IPS DF 4.7 (cell line): ENCODE measurements around the gene SMAP2.
"Not testable (repeated sequence)": the region's sequence is repeated elsewhere in the genome, so short reads cannot be mapped to it uniquely, and the experiment has no call there.

Source experiments
- DNase-seq: peaks from one replicate; pipeline ENCODE4 v3.0.0-alpha.2; 2013; ENCODE audit warnings: low spot score; ENCODE audit errors: extremely low read depth

The SMAP2 gene

DNA sequence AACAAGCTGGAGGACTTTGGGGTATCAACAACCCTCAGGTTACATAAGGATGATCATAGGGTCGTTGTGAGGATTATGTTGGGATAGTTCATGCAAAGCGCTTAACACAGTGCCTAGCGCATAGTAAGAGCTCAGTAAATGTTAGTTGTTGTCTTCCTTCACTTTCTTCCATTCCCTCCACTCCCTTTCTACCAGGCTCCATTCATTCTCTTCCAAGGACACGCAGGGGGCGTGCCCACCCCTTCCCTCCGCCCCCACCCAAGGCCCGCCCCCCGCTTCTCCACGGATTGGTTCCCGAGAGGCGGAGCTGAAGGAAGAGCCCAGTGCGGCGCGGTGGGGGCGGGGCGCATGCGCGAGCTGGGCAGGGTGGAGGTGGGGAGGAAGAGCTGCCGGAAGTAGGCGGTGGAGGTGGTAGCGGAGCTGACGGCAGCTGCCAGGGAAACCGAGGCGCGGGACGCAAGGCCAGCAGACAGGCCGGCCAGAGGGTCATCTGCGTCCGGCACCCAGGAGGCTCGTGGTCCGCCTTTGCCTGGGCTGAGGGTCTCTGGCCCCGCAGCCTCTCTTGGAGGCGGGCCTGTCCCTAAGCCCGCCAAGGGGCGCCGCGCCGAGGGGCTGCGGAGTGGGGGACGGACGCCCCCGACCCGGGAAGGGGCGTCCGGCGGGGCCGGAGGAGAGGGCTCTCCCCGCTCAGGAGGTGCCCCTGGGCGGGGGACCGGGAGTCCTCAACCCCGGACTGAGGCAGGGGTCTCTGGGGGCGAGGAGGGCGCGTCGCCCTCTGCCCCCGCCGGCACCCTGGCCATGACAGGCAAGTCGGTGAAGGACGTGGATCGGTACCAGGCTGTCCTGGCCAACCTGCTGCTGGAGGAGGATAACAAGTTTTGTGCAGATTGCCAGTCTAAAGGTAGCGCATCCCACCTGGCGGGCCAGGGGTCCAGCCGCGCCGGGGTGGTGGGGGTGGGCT, at the start of gene SMAP2:
Gene SMAP2, plus strand, starts transcription at position 405 of the 961 bp plus-strand sequence. Its CDS starts 394 bp downstream, at position 799.
- DNase-seq = peak; percentile 60

DNA sequence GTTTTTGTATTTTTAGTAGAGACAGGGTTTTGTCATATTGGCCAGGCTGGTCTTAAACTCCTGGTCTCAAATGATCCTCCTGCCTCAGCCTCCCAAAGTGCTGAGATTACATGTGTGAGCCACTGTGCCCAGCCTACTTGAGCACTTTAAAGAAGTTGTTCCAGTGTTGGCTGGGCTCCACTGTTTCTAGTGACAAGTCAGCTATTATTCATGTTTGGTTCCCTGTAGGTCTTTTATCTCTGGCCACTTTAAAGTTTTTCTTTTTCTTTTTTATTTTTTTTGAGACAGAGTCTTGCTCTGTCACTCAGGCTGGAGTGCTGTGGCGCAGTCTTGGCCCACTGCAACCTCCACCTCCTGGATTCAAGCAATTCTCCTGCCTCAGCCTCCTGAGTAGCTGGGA, 42.1 kb upstream of the SMAP2 start:
- DNase-seq = not testable (repeated sequence)

DNA sequence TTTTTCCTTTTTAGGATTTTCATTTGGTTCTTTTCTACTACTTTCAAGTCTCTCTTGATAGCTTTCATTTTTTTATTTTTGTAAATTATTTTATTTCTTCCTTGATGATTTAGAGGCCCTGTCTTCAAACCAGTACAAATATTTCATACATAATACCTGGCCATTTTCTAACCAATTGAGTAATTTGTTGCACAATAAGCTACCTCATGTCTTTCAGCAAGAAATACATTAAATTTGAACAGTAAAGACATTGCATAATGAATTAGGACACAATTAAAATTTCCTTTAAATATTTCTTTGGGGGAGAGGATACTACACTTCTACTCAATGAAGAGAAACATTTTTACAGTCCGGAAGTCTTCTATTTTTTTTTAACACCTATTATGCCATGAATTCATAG, 40.8 kb upstream of the SMAP2 start:
- no peak for DNase-seq

DNA sequence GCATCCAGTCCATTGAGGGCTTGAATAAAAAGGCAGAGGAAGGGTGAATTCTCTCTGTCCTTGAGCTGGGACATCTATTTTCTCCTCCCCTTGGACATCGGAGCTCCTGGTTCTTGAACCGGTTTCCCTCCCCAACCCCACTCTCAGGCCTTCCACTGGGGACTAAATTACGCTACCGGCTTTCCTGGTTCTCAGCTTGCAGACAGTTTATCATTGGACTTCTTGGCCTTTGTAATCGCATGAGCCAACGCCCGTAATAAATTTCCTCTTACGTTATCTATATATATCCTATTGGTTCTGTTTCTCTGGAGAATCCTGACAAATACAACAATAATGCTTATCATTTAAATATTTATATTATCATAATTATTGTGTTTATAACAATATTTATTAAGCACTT, 36.1 kb upstream of the SMAP2 start:
- DNase-seq = no peak

DNA sequence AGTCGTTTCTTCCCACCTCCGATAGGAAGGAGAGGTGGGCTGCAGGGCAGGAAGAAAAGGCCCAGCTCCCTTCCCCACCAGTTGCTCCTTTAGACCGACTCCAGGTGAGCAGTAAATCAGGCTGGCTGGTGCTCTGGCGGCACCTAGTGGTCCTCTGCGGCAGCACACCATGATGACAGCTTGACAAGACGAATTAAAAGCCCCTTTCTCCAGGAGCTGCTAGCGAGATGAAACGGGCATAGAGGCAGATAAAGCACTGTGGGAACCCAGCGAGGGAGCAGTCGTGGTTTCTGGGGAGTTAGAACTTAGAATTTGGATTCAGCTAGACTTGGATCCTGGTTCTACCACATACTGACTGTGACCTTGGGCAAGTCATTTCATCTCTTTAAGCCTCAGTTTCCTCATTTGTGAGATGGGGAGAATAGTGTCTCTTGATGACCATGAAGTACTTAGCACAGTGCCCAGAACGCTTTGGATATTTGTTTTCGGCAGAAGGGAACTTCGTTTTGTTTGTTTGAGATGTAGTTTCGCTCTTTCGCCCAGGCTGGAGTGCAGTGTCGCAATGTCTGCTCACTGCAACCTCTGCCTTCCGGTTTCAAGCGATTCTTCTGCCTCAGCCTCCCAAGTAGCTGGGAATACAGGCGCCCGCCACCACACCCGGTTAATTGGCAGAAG, 34.6 kb upstream of the SMAP2 start:
- DNase-seq = peak; percentile 58

DNA sequence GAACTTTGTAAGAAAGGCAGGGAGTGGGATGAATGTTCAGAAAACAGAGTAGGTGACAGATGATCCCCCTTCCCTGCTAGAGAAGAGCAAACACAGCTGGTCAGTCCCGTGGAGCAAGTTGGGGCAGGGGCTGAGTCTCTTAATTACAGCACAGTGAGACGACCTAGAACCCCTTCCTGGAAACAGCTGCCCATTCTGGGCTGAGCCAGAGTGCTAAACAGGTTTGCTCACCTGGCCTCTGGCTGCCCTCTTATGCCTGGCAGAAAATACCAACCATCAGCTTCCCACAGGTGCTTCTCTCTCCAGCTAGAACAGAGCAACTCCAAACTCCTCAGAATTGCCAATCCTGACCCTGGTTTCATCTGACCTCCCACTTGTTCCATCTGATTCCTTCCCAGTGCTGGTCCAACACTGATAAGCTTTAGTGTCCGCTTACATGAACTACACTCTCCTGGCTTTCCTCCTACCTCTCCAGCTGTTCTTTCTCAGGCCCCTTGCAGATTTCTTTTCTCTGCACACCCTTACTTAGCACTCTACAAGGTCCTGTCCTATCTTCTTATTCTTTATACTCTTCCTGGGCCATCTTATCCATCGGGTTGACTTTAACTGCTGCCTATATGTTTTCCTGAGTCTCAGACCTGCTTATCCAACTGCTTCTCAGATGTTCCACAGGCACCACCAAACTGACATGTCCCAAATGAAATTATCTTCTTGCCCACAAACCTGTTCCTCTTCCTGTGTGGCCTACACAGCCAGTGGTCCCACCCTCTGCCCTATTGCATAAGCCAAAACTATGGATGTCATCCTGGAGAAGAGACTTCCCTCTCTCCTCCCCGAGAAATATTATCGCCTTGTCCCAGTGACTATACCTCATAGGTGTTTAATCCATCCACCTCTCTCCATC, 33.9 kb upstream of the SMAP2 start:
- DNase-seq = no peak

DNA sequence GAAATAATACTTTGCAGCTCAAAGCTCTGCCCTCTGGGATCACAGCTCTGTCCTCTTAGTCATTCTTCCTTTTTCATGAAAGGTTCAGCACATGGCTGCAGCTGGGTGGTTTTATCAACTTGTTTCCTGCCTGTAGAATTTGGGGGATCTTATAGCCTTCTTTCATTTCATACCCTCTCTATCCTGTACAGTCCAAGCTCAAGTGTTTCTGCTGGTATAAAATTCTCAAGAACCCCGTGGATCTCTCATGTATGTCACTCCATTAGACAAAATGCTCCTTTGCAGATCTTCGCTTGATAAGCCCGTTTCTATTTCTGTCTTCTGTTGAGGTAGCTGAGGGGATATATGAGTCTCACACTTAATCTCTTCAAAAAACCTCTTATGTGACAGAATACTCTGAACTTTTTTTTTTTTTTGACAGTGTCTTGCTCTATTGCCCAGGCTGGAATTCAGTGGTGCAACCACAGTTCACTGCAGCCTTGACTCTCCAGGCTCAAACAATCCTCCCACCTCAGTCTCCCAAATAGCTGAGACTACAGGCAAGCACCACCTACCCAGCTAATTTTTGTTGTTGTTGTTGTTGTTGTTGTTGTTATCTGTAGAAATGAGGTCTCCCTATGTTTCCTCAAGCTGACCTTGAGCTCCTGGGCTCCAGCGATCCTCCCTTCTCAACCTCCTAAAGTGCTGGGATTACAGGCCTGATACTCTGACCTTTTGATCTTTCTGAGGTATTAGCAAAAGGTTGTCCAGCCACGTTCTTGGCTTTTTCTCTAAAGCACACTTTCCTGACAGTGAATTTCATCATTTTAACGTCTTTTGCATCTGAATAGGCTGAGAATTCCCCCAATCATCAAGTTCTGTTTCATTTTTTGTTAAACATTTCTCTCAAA, 31.8 kb upstream of the SMAP2 start:
- DNase-seq = no peak

DNA sequence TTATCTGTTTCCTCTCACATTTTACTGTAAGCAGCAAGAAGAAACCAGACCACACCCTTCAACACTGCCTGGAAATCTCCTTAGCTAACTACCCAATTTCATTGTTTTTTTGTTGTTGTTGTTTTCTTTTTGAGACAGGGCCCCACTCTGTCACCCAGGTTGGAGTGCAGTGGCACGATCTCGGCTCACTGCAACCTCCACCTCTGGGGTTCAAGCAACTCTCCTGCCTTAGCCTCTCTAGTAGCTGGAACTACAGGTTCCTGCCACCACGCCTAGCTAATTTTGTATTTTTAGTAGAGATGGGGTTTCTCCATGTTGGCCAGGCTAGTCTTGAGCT, 31.2 kb upstream of the SMAP2 start:
- not testable (repeated sequence) for DNase-seq

DNA sequence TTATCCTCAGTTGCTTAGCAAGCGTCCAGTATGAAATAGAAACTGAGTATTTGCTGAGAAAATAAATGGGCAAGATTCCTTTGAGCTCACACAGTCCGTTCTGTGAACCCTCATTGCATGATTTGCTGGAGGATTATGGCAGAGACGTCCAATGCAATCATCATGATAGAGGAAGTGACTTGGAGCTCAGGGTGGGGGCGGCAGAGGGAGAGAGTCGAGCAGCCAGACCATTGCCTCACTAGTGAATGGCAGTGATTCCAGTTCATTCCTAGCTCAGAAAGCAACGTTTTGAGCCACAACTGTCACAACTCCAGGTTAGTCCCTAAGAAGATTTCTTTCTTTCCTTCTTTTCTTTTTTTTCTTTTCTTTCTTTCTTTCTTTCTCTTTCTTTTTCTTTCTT, 28.9 kb upstream of the SMAP2 start:
- no peak for DNase-seq

DNA sequence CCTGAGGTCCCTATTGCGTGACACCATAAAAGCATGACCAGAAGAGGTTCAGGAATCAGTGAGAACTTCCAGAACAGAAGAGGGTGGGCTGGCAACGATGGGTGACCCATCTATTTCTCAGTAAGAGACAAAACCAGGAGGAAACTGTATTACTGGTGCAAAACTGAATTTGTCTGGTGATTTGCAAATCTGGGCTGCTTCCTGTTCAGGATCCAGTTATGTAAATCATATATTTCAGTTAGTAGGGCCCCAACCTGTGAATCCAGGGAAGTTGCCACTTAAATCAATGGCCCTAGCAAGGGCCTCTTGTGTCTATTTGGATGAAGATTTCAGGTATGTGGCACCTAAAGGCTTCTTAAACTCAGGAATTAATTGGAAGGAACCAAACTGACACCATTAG, 23.1 kb upstream of the SMAP2 start:
- DNase-seq = no peak

DNA sequence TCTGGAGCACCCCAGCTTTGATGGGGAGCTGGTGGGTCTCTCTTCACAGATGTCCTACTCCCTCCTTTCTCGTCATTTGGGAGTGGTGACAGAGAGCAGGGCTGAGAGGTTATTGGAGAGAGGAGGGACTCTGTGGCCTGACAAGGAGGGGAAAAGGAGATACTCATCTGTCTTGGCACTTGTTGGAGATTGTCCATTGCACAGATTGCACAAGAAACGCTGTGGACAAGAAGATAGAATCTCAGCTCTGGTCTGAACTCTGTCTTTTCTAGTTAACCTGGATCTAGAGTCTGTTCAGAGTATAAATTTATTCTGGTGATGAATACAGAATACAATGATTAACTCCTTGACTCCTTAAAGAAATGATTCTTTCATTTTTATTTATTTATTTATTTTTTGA, 22.4 kb upstream of the SMAP2 start:
- no peak for DNase-seq

DNA sequence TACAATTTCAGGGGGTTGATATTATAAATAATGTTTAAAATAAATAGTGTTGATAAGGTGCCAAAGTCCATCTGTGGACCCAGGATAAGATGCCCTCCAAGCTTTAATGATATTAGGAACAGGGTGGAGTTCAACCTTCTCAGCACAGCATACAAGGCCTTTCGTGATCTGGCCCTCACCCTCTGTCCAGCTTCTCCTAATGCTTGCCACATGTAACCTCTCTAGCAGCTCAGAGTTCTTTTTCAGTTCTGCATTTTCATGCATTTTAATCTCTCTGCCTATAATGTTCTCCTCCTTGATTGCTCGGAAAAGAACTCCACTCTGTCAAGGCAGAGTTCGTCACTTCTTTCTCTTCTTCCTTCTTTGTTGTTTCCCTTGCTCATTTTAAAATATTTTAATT, 21.4 kb upstream of the SMAP2 start:
- no peak for DNase-seq

DNA sequence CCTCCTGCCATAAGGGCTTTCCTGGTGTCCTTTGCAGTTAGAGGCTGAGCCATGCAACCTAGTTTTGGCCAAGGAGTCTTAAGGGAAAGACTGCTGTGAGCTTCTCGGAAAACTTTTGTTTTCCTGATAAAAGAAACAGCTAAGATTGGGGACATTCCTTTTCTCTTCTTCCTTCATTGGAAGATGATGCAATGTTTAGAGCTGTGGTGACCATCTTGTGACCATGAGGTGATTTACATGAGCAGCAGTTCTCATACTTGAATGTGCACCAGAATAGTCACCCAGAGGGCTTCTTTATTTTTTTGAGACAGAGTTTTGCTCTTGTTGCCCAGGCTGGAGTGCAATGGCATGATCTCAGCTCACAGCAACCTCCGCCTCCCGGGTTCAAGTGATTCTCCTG, 20.4 kb upstream of the SMAP2 start:
- no peak for DNase-seq

DNA sequence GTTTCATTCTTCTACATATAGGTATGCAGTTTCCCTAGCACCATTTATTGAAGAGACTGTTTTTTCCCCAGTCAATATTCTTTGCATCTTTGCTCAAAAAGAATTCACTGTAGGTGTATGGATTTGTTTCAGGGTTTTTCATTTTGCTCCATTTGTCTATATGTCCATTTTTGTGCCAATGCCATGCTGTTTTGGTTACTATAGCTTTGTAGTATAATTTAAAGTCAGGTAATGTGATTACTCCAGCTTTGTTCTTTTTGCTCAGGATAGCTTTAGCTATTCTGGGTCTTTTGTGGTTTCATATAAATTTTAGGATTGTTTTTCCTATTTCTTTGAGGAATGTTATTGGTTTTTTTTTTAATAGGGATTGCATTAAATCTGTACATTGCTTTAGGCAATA, 15.9 kb upstream of the SMAP2 start:
- DNase-seq = no peak

DNA sequence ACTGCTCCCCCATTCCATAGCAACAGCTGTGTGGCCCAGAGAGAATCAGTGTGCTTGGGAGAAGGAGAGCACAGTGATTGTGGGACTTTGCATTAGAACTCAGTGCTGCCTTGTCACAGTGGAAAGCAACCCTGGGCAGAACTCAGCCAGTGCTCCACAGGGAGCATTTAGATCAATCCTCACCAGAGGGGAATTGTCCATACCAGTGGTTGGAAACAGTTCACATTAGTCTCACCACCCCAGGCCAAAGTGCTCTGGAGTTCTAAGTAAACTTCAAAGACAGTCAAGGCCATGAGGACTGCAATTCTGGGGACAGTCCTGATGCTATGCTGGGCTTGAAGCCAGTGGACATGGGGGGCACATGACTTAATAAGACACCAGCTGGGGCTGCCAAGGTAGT, 12.9 kb upstream of the SMAP2 start:
- no peak for DNase-seq

DNA sequence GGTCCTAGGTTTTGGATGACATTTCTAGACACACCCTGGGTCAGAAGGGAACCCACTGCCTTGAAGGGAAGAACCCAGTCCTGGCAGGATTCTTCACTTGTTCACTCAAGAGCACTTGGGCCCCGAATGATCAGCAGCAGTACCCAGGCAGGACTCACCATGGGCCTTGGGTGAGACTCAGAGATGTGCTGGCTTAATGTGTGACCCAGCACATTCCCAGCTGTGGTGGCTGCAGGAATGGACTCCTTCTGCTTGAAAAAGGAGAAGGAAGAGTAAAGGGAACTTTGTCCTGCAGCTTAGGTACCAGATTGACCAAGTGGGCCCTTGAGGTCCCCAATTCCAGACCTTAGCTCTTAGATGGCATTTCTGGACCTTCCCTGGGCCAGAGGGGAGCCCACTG, 12.3 kb upstream of the SMAP2 start:
- no peak for DNase-seq

DNA sequence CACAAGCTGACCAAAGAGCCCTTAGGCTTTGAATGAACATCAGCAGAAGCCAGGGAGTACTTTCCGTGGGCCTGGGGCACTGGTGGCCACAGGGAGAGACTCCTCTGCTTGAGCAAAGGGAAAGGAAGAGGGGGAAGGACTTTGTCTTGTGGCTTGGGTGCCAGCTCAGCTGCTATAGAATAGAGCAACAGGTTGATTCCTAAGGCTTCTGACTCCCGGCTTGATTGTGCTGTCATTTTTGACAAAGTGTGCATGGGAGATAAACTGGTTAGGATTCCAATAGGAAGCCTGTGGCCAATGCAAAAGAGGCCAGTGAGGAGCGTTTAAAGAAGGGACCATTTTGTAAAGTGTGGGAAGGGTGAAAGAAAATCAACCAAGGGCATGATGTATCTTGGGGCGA, 11.9 kb upstream of the SMAP2 start:
- DNase-seq = no peak

DNA sequence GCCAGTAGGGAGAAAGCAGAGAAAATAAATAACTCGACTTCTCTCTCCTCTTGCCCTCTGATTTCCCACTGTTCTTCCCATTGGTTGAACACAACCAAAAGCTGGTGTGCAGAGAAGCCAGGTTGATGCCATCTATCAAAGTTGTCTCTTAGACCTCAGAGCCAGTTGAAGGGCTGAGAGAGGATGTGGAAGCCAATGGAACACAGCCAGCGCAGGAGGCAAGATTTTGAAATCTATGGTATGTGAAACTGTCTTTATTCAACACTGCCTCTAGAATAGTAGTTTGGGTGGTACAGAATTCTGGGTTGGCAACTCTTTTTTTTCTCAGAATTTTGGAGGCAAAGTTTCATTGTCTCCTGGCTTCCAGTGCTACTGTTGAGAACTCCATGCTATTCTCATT, 11.3 kb upstream of the SMAP2 start:
- DNase-seq = no peak

DNA sequence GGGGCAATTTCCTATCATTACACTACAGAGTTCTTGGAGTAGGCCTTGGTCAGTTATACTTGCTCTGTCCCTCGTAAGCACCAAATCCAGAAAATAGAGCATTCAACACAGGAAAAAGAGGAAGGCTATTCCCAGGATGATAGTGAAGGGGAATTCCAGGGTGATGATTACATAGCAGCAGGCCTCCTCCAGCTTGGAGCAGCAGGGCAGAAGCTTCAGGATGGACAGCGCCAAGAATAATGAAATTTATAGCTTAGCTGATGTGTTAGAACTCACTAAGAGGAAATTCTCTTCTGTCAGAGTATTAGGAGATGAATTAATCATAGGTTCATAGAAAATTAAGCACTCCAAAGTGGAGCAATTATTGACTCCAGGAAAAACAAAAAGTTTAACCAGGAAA, 10.8 kb upstream of the SMAP2 start:
- DNase-seq = no peak

DNA sequence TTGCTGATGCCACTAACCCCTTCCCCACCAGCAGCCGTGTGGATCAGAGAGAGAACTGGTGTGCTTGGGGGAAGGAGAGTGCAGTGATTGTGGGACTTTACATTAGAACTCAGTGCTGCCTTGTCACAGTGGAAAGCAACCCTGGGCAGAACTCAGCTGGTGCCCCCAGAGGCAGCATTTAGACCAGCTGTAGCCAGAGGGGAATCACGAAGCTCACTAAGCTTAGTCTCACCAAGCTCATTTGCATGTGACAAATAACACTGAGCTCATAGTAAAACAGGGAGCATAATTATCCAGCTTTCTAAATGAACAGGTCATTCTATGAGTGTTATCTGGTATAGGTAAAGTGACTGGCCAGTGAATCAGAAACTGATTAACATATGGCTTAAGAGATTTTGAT, 9.8 kb upstream of the SMAP2 start:
- DNase-seq = no peak

DNA sequence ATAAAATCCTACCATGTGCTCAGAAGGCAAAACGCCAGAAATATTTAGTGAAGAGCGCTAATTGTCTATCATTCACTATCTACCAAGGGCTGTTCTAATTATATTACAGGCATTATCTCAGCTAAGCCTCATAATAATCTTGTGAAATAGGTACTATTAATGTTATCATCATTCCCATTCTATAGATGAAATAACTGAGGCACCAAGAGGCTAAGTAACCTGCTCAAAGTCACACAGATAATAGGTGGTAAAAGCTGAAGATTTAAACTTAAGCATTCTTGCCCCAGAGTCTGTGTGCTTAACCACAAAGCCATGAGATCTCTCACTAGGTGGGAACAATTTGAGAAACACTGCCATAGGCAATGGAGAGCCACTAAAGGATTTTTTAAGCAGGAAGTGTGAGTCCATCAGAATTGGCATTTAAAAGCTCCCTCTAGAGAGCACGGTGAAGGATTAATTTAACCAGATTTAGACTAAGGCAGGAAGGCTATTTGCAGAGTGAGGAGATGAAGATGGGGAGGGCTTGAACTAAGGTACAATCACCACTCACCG, 1.7 kb upstream of the SMAP2 start:
- DNase-seq = no peak
